Measurements from ENCODE around the gene OR52M1. TPM values are rescaled to one million over a fixed set of nuclear protein-coding genes. Genes with fewer than 3 reads are reported as not detected.

Gene OR52M1
- total RNA-seq (2016; rRNA removed; fragmentation: Illumina TruSeq; extraction: Trizol) (not detected in 2 replicates), polyA plus RNA-seq (2011; rRNA removed) (not detected in 2 replicates), polyA minus RNA-seq (2011; rRNA and poly(A)+ RNA removed; ENCODE audit: low replicate concordance) (not detected in 2 replicates), Bru-seq, nascent RNA (not detected), BruChase-seq, experiment 1, labeled RNA remaining after a 6-hour chase (not detected), BruChase-seq, experiment 2, labeled RNA remaining after a 2-hour chase (not detected)
- total RNA-seq (2016; cell fraction: cytosol; rRNA removed; fragmentation: Illumina TruSeq; extraction: Trizol; ENCODE audit: low read depth), result not detected in 2 replicates
- total RNA-seq (2016; cell fraction: insoluble cytoplasmic fraction; rRNA removed; fragmentation: Illumina TruSeq; extraction: Trizol), result not detected in 2 replicates
- total RNA-seq (2016; cell fraction: membrane; rRNA removed; fragmentation: Illumina TruSeq; extraction: Trizol), result not detected in 2 replicates
- not detected in 2 replicates for total RNA-seq (2016; cell fraction: nucleus; rRNA removed; fragmentation: Illumina TruSeq; extraction: Trizol)
- polyA plus RNA-seq (2011; cell fraction: cytosol; rRNA removed), result not detected in 2 replicates
- not detected in 2 replicates for polyA plus RNA-seq (2011; cell fraction: nucleus; rRNA removed)
- not detected in 2 replicates for polyA plus RNA-seq (2012)
- polyA plus RNA-seq (2016; cell fraction: cytosol; fragmentation: Illumina TruSeq; extraction: Trizol; ENCODE audit: low read depth), result not detected in 2 replicates
- polyA plus RNA-seq (2016; cell fraction: insoluble cytoplasmic fraction; fragmentation: Illumina TruSeq; extraction: Trizol; ENCODE audit: low read depth), result not detected in 2 replicates
- polyA plus RNA-seq (2016; cell fraction: membrane; fragmentation: Illumina TruSeq; extraction: Trizol; ENCODE audit: low read depth), result not detected in 2 replicates
- not detected in 2 replicates for polyA plus RNA-seq (2016; cell fraction: nucleus; fragmentation: Illumina TruSeq; extraction: Trizol; ENCODE audit: insufficient read depth, low read depth)
- polyA minus RNA-seq (2011; cell fraction: cytosol; rRNA and poly(A)+ RNA removed), result not detected in 2 replicates
- polyA minus RNA-seq (2011; cell fraction: nucleus; rRNA and poly(A)+ RNA removed), result not detected in 2 replicates
- long read RNA-seq, experiment 1, result 0 reads
- long read RNA-seq, experiment 2, result 0 reads

DNA sequence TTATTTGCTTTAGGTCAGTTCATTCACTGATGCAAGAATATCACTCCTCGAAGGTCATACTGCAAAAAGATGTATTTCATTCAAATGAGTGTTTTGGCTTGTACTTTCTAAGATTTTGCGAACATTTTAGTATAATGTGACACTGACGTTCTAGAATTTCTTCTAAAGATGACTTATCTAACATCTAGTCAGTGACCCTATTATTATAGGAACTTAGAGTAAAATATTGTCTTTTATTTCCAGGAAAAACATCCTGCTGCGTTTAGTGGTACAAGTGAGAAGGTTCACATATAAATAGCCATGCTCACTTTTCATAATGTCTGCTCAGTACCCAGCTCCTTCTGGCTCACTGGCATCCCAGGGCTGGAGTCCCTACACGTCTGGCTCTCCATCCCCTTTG is at the start of gene OR52M1:
TSS of gene OR52M1 (plus strand) at position 301 of the 400 bp plus-strand sequence. CDS start at position 301, 0 bp downstream.
- H2AFZ ChIP-seq (ENCODE audit: low read length), result no peak within 1 kb of the TSS
- intact Hi-C loops (cut with micrococcal nuclease; ENCODE audit: unreplicated experiment), result no loop called here
- POLR2A ChIA-PET, result no interaction called here
- no peak for DNase-seq (ENCODE audit: low spot score)
- no peak within 1 kb of the TSS for H3K4me3 ChIP-seq (replicated peaks in 1 of 3; ENCODE audit: insufficient read depth in 1 of 3, low read depth in 2 of 3, low read length in 3 of 3)
- H3K27ac ChIP-seq (ENCODE audit: extremely low read length, insufficient read depth, low read length), result no peak within 1 kb of the TSS
- no peaks in the 10 kb centered on the region for H3K36me3 ChIP-seq (replicated peaks in 1 of 2; ENCODE audit: control insufficient read depth in 1 of 2, insufficient read depth in 2 of 2, low read length in 2 of 2)
- no peaks in the 10 kb centered on the region for H3K9me3 ChIP-seq (ENCODE audit: low read length)
- WGBS (ENCODE audit: low lambda C conversion rate), result 11% methylated on average over 5 of the region's 5 CpGs
- no peaks in the 10 kb centered on the region for H4K20me1 ChIP-seq (ENCODE audit: insufficient read depth, low read length)
- TF ChIP-seq NRL (CRISPR knock-in tag; IDR thresholded peaks at IDR 0.05; ENCODE audit: borderline replicate concordance), result no peak
- TF ChIP-seq SRSF9 (IDR thresholded peaks at IDR 0.05; ENCODE audit: borderline replicate concordance, insufficient read depth, low read depth, low read length, poor library complexity, severe bottlenecking), result no peak
- TF ChIP-seq, protein P1, sequence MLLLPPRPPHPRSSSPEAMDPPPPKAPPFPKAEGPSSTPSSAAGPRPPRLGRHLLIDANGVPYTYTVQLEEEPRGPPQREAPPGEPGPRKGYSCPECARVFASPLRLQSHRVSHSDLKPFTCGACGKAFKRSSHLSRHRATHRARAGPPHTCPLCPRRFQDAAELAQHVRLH (CRISPR knock-in tag; IDR thresholded peaks at IDR 0.05; ENCODE audit: borderline replicate concordance, low read depth), result no peak
- TF ChIP-seq ADNP (CRISPR knock-in tag; IDR thresholded peaks at IDR 0.05), result no peak
- no peak for TF ChIP-seq ZIK1 (CRISPR knock-in tag; IDR thresholded peaks at IDR 0.05; ENCODE audit: borderline replicate concordance, low read depth)
- no peak for TF ChIP-seq PHF5A (CRISPR knock-in tag; IDR thresholded peaks at IDR 0.05; ENCODE audit: low read depth, unreplicated experiment)
- TF ChIP-seq NFKBIZ (CRISPR knock-in tag; IDR thresholded peaks at IDR 0.05), result no peak
- no peak for TF ChIP-seq TCF7L2 (IDR thresholded peaks at IDR 0.05; ENCODE audit: low read depth, low read length)
- TF ChIP-seq MATR3 (CRISPR knock-in tag; IDR thresholded peaks at IDR 0.05), result no peak
- no peak for TF ChIP-seq ZNF781 (CRISPR knock-in tag; IDR thresholded peaks at IDR 0.05; ENCODE audit: borderline replicate concordance, not compliant biosample characterization)
- no peak for TF ChIP-seq MIER2 (CRISPR knock-in tag; IDR thresholded peaks at IDR 0.05)
- no peak for TF ChIP-seq ZNF501 (CRISPR knock-in tag; IDR thresholded peaks at IDR 0.05)
- TF ChIP-seq, protein P2, sequence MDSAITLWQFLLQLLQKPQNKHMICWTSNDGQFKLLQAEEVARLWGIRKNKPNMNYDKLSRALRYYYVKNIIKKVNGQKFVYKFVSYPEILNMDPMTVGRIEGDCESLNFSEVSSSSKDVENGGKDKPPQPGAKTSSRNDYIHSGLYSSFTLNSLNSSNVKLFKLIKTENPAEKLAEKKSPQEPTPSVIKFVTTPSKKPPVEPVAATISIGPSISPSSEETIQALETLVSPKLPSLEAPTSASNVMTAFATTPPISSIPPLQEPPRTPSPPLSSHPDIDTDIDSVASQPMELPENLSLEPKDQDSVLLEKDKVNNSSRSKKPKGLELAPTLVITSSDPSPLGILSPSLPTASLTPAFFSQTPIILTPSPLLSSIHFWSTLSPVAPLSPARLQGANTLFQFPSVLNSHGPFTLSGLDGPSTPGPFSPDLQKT (CRISPR knock-in tag; IDR thresholded peaks at IDR 0.05; ENCODE audit: borderline replicate concordance), result no peak
- no peak for TF ChIP-seq ZNF282 (IDR thresholded peaks at IDR 0.05; ENCODE audit: partially characterized antibody)
- FAIRE-seq, result no peak
- no peak for ATAC-seq
- peaks cover 0 to 11% of the 10 kb centered on the region in 2 experiments; a peak in 1 of 5 replicates for H3K27me3 ChIP-seq (ENCODE audit: control insufficient read depth in 1 of 2, insufficient read depth in 2 of 2, low read length in 2 of 2)
- no peaks in the 10 kb centered on the region for H3K79me2 ChIP-seq (ENCODE audit: insufficient read depth, low read length)
- H3K4me1 ChIP-seq (ENCODE audit: insufficient read depth, low read length), result peaks cover 7% of the 10 kb centered on the region; the same call in 1 of the 2 replicates
- H3K9ac ChIP-seq (ENCODE audit: insufficient read depth, low read depth, low read length), result no peak within 1 kb of the TSS
- CTCF ChIA-PET (ENCODE audit: low intra/inter-chr PET ratio, low total read pairs), result no interaction called here
- BruUV-seq (replicated peaks), result no TSS peak
- in situ Hi-C loops (cut with HindIII; ENCODE audit: extremely low pct_ligation_motif_present, low pct_unique_long_range_greater_than_20kb), result no loop called here
- H3K4me2 ChIP-seq (ENCODE audit: low read depth, low read length), result no peak within 1 kb of the TSS

Data from HepG2 (cell line).